M059J (cell line): Measurements from ENCODE around the gene NAA11. TPM values are rescaled to one million over a fixed set of nuclear protein-coding genes. Genes with fewer than 3 reads are reported as not detected.

Experiments used
- total RNA-seq: library from RNA; depleted of rRNA; stranded (reverse); fragments of >200 nt; shearing (Covaris generic); gene quantifications from 2 replicates; pipeline ENCODE4 v1.2.3, GENCODE V29; 2014; rRNA removed

NAA11 gene
- total RNA-seq, 1 experiment from 2014 or later = 0.17 TPM

Other genes with a start within 250 kb of the NAA11 start
- not detected in 2 replicates for gene GK2, start 82.2 kb upstream of the NAA11 start, total RNA-seq